Raji (cell line): Measurements from ENCODE around the gene SERPINE2.

ENCODE experiments used
- POLR2A ChIP-seq: IDR thresholded peaks from 2 replicates; pipeline ENCODE4 v1.6.1; 2011; ENCODE audit warnings: low read depth, low read length, control low read depth; ENCODE audit not compliant: insufficient read depth

SERPINE2 gene, protein sequence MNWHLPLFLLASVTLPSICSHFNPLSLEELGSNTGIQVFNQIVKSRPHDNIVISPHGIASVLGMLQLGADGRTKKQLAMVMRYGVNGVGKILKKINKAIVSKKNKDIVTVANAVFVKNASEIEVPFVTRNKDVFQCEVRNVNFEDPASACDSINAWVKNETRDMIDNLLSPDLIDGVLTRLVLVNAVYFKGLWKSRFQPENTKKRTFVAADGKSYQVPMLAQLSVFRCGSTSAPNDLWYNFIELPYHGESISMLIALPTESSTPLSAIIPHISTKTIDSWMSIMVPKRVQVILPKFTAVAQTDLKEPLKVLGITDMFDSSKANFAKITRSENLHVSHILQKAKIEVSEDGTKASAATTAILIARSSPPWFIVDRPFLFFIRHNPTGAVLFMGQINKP

DNA sequence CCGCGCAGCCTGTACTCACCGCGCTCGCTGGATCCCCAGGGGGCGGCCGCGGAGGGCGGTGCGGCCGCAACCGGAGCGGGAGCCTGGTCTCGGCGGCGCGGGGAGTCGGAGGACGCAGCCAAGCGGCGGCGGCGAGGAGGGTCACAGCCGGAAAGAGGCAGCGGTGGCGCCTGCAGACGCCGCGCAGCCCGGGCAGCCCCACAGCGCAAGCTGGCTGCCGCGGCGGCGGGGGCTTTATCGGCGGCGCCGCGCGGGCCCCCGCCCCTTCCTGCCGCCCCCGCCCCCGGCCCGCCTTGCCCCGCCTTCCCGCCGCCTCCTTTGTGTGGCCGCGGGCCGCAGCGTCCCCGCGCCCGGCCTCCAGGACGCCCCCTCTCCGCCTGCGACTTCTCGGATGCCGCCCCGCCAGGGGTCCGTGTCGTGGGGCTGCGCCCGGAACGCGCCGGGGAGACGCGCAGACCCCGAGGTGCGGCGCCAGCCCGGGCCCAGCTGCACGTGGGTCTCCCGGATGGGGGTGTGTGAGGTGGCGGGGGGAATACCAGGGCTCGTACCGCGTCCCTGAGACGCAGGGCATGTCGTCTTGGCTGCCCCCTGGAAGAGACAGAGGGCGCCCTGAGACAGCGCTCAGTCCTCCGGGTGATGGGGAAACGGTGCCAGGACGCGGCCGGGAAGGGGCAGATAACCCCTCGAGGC, at the start of gene SERPINE2:
TSS of gene SERPINE2 (minus strand) at position 207 of the 690 bp plus-strand sequence. CDS start 37,386 bp downstream, outside the sequence.
- TF ChIP-seq POLR2A: no peak

DNA sequence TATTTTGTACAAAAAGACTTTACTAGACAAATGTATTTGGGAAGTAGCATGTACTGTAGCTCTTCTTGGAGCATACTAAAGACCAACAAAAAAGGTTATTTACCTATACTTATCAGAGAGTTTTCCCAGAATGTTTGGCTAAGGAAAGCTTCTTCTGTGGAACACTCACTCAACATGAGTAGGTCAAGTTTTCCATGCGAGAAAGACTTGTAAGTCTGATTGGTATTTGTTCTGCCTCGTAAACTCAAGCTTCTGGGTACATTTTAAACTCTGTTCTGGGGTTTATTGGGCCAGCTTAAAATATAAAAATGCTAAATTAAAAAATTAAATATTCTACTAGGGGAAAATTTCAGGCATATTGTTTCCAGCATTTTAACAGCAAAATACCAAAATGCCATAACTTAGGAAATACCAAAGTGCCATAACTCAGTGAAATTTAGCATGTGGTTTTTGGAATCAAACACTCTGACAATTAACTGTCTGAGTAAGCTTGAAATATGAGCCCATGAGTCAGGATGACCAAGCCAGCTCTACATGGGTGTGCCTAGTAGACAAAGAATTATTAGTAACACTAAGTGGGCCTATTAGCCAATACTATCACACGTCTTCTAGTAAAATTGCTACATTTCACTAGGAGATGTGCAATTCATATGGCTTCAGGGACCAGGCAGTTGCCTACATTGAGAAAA, 47.3 kb upstream of the SERPINE2 start:
- no peak for TF ChIP-seq POLR2A

GRCh38 chr2:224085811-224086210, 46.7 kb upstream of the SERPINE2 start:
- TF ChIP-seq POLR2A: no peak

- no peak for TF ChIP-seq POLR2A
Measured at GRCh38 chr2:224085246-224085645, 46.2 kb upstream of the SERPINE2 start.

GRCh38 chr2:224084266-224084892, 45.3 kb upstream of the SERPINE2 start:
- no peak for TF ChIP-seq POLR2A

DNA sequence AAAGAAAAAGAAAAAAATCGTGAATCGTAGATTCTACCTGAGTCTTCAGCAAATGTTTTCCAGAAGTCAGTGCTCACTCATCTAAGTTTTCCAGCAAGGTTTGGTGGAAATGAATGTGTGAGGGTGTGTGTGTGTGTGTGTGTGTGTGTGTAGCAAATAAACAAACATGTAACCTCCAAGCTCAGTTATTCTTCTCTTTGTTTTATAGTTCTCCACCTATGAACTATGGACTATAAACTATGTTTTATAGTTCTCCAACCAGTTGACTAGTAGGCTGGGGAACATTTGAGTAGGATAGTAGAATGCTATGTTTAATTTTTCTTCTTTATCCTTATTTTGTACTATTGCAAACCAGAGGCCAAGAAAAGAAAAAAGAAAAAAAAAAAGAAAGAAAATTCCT, 44.6 kb upstream of the SERPINE2 start:
- no peak for TF ChIP-seq POLR2A

- TF ChIP-seq POLR2A: no peak
Measured at GRCh38 chr2:224078656-224079055, 39.6 kb upstream of the SERPINE2 start.

GRCh38 chr2:224077773-224078507, 38.9 kb upstream of the SERPINE2 start:
- no peak for TF ChIP-seq POLR2A

- TF ChIP-seq POLR2A: no peak
Measured at GRCh38 chr2:224075588-224075987, 36.5 kb upstream of the SERPINE2 start.

GRCh38 chr2:224073676-224074075, 34.6 kb upstream of the SERPINE2 start:
- no peak for TF ChIP-seq POLR2A

DNA sequence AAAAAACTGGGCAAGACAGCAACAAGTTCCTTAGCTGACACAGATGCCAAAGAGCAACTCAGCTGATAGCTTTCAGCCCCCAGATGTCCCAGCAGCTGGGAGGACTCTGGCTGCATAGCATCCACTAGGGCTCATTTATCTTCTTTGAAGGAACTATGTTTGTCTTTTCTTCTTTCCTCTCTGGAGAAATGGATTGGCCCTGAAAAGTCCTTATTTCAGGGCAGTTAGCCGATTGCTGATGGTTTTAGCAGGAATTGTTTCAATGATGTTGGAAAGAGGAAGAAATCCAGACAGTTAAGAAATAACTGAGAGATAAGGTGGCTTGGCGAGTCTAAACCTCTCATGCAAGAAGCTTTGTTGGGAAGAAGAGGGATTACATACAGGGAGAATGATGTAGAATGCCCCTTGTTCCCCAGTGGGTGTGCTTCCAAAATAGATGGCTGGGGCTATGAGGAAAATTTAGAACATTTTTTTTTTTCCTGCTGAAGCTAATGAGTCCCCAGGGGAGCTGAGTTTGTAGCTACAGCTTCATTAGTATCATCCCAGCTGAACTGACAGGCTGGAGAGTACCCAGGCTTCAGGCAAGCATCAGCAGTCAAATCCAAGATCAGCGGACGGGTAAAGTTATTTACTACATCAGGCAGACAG, 33.6 kb upstream of the SERPINE2 start:
- no peak for TF ChIP-seq POLR2A

- TF ChIP-seq POLR2A: no peak
Measured at GRCh38 chr2:224069172-224069571, 30.1 kb upstream of the SERPINE2 start.

DNA sequence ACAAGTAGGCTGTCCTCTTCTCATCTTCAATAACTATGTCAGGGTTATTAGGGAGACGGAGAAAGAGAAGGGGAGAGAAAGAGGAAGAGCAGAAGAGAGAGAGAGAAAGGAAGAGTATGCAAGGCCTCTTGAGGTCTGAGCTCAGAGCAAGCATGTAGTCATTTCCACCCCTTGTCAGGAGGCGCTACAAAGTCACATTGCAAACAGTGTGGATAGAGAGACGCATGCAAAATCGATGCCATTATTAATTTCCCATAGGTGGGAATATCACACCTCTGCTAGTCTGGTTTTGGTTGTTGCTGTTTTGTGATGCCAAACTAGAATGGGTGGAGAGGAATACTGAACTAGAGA, 24.2 kb upstream of the SERPINE2 start:
- no peak for TF ChIP-seq POLR2A
